Activated CD4-positive, alpha-beta T cell treated with anti-CD3 and anti-CD28 coated beads, Interleukin-2, Interleukin-4, amounts not matched to agents 100 ng/mL and 50 ng/mL, durations not matched to agents 16 hours and 8 hours (primary cell): Measurements from ENCODE around the gene SLC34A1.
"Not testable (repeated sequence)": the region's sequence is repeated elsewhere in the genome, so short reads cannot be mapped to it uniquely, and the experiment has no call there.

Source experiments
- DNase-seq: peaks from one replicate; pipeline ENCODE4 v3.0.0-alpha.2; 2020; ENCODE audit warnings: low spot score

SLC34A1 gene

GRCh38 chr5:177410575-177410974, 26.3 kb downstream of the SLC34A1 start:
- DNase-seq, result no peak

- DNase-seq, result peak; percentile 18
These were observed 28.5 kb downstream of the SLC34A1 start for GRCh38 chr5:177412603-177413233.

- no peak for DNase-seq
These were observed 30.2 kb downstream of the SLC34A1 start for GRCh38 chr5:177414481-177414880.

GRCh38 chr5:177417081-177417480, 32.8 kb downstream of the SLC34A1 start:
- not testable (repeated sequence) for DNase-seq

- DNase-seq, result no peak
These were observed 34.8 kb downstream of the SLC34A1 start for GRCh38 chr5:177419046-177419445.

GRCh38 chr5:177420472-177420871, 36.2 kb downstream of the SLC34A1 start:
- DNase-seq, result not testable (repeated sequence)

GRCh38 chr5:177421062-177421798, 37.0 kb downstream of the SLC34A1 start:
- no peak for DNase-seq

- DNase-seq, result no peak
These were observed 39.4 kb downstream of the SLC34A1 start for GRCh38 chr5:177423671-177424070.

GRCh38 chr5:177425196-177425800, 41.1 kb downstream of the SLC34A1 start:
- DNase-seq, result no peak

GRCh38 chr5:177425801-177426565, 41.7 kb downstream of the SLC34A1 start:
- DNase-seq, result peak; percentile 100

GRCh38 chr5:177426566-177427210, 42.5 kb downstream of the SLC34A1 start, which contains the start of gene GRK6:
GRK6 (plus strand) TSS chr5:177426676; CDS start chr5:177426846, 170 bp downstream.
- no peak for DNase-seq

GRCh38 chr5:177427211-177427822, 43.1 kb downstream of the SLC34A1 start:
- no peak for DNase-seq

- no peak for DNase-seq
These were observed 43.8 kb downstream of the SLC34A1 start for GRCh38 chr5:177427919-177428573.

- DNase-seq, result no peak
These were observed 44.5 kb downstream of the SLC34A1 start for GRCh38 chr5:177428574-177429217.

- peak; percentile 94 for DNase-seq
These were observed 45.2 kb downstream of the SLC34A1 start for GRCh38 chr5:177429248-177430040.

- no peak for DNase-seq
These were observed 46.1 kb downstream of the SLC34A1 start for GRCh38 chr5:177430140-177430951.

- DNase-seq, result no peak
These were observed 46.7 kb downstream of the SLC34A1 start for GRCh38 chr5:177430972-177431316.

- DNase-seq, result peak; percentile 90
These were observed 47.3 kb downstream of the SLC34A1 start for GRCh38 chr5:177431317-177432142.
